Measurements from ENCODE around the gene KRTCAP2.
A peak's percentile ranks its signal among the peaks of the same experiment; 100 is the strongest.
"Not testable (repeated sequence)": the region's sequence is repeated elsewhere in the genome, so short reads cannot be mapped to it uniquely, and the experiment has no call there.

The KRTCAP2 gene

GRCh38 chr1:155172732-155173477 lies at the start of gene KRTCAP2:
TSS of gene KRTCAP2 (minus strand) at chr1:155173304. CDS start at chr1:155173224, 80 bp downstream.
- DNase-seq (ENCODE audit: low spot score): peak; percentile 99

DNA sequence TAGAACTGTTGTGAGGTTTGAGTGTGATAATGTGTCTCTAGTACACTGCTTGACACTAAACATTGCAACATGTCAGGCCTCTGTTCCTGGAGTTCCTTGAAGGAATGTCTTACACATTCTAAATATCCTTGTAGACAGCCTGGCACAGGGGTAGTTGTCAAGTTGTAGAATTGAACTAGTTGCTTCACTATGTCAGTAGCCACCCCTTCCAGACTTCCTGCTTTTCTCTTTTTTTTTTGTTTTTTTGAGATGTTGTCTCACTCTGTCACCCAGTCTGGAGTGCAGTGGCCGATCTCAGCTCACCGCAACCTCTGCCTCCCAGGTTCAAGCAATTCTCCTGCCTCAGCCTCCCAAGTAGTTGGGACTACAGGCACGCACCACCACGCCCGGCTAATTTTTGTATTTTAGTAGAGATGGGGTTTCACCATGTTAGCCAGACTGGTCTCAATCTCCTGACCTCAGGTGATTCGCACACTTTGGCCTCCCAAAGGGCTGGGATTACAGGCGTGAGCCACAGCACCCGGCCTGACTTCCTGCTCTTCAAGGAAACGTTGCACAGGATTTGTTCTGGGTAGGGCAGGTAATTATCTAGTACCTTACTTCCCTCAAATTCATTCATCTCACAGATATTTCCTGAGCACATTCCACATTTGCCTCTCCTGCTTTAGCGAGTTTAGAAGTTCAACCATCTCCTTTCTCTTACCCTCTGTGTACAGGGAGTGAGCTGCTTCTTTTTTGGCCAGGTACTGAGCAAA lies 47.3 kb upstream of the KRTCAP2 start:
- DNase-seq (ENCODE audit: low spot score): not testable (repeated sequence)

DNA sequence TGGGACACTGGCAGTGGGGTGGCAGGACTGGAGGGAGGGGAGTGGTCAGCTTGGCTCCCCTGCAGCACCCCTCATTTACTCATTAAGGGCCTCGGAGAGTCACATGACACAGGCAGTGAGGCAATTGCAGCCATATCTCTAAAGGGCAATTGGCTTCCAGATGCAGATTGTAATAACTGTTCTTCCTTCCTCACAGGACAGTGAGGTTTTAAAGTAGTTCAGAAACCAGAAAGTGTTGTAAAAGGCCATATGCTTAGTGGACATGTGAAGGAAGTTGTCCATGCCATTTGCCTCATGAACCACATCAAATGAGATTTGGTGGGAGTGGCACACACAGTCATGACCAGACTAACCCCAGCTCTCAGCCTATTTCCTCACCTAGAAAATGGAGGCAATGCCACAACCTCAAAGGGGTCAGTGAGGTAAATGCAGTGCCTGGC lies 46.5 kb upstream of the KRTCAP2 start:
- DNase-seq (ENCODE audit: low spot score): peak; percentile 6

DNA sequence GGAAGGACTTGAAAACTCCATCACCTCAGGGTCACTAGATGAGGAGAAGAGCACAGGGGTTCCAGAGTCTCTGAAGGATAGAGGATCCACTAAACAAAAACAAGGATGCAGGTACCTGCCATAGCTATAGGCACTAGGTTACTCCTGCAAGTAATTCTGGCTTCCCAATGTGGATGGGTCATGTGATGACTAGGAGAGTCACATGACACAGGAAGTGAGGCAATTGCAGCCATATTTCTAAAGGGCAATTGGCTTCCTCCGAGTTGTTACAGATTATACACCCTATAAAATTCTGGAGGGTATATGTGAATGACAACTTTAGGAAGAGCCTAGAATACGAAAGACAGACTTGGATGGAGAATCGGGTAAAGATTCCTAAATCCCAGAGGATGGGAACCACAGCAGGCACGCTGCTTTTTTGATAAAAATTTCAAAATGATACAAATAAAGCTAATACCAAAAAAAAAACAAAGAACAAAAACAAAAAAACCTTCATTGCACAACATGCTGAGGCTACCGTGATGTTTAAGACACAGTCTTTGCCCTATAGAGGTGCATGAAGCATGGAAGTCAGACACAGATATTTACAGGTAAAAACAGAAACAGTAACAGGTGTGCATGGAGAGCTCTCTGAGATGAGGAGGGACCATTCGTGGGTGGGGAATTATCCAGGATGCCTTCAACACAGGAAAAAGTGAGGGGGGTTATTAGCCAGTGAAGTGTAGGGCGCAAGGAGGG lies 45.9 kb upstream of the KRTCAP2 start:
- DNase-seq (ENCODE audit: low spot score): peak; percentile 37

- not testable (repeated sequence) for DNase-seq (ENCODE audit: low spot score)
These were observed 41.6 kb upstream of the KRTCAP2 start for GRCh38 chr1:155214702-155215101.

GRCh38 chr1:155212051-155212440 lies 38.9 kb upstream of the KRTCAP2 start:
- DNase-seq (ENCODE audit: low spot score): not testable (repeated sequence)

DNA sequence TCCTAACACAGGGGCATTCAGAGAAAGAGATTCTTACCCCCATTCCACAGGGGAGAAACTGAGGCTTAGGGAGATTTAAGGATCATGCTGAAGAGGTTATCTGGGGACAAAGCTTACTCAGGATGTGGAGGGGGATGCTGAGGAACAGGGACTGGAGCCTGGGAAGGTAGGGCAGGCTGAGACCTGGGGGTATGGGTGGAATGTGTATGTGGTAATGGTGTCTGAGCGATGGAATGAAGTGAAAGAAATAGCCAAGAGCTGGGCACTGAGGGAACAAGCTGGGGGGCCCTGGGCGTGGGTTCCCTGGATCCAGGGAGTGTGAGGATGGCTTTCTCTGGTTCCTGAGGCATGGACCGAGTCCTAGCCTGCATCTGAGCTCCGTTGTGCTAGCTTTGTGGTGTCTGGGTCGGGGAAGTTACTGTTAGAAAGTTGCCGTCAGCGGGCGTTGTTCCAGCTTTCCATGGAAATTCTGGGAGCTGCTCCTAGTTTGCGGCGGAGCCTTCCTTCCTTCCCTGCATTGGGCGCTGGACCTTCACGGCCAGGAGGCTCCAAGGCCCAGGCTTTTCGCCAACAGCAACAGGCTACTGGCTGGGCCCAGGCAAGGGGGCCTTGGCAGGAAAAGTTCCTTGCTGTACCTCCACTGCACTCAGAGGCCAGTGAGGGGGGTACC lies 38.4 kb upstream of the KRTCAP2 start:
- not testable (repeated sequence) for DNase-seq (ENCODE audit: low spot score)

GRCh38 chr1:155210314-155211104 lies 37.4 kb upstream of the KRTCAP2 start:
- DNase-seq (ENCODE audit: low spot score): no peak

GRCh38 chr1:155209312-155209721 lies 36.2 kb upstream of the KRTCAP2 start:
- peak; percentile 1 for DNase-seq (ENCODE audit: low spot score)

GRCh38 chr1:155208541-155209311 lies 35.6 kb upstream of the KRTCAP2 start, which contains the start of gene MTX1:
TSS of gene MTX1 (plus strand) at chr1:155208695. CDS start at chr1:155208805, 110 bp downstream.
- peak; percentile 94 for DNase-seq (ENCODE audit: low spot score)

DNA sequence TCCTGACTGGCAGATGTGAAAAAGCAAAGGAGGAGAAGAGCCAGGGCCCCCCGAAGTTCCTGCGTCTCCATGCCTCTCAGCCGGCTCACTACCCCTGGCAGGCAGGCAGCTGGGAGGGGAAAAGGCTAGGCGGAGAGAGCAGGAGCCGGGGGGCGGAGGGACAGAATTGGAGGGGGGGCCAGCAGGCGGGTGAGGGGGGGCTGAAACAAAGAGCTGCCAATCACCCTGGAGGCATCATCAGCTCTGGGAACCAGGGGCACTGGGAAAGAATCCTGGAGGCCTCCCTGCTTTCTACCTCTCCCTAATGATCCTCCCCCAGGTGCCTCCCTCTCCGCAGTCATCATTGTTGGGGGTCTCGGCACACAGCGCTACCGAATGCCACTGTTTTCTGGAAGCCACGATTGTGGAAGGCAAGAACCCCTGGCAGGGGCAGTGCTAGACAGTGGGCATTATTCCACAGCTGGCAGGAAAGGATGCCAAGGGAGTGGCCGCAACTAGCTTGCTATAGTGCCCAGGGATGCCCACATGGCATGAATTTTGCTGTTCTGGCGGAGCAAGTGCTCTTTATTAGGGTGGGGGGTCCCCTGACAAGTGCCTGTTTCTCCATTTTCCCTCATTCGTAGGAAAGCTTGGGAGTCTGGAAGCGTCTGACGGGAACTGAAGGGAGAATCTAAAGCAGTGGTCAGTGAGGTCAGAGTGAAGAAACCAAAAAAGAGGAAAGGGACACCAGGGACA lies 34.9 kb upstream of the KRTCAP2 start, which contains the start of gene THBS3:
TSS of gene THBS3 (minus strand) at position 92 of the 735 bp plus-strand sequence. CDS start at position 71, 21 bp downstream.
- DNase-seq (ENCODE audit: low spot score): peak; percentile 38

GRCh38 chr1:155206891-155207805 lies 34.0 kb upstream of the KRTCAP2 start:
- DNase-seq (ENCODE audit: low spot score): peak; percentile 75

DNA sequence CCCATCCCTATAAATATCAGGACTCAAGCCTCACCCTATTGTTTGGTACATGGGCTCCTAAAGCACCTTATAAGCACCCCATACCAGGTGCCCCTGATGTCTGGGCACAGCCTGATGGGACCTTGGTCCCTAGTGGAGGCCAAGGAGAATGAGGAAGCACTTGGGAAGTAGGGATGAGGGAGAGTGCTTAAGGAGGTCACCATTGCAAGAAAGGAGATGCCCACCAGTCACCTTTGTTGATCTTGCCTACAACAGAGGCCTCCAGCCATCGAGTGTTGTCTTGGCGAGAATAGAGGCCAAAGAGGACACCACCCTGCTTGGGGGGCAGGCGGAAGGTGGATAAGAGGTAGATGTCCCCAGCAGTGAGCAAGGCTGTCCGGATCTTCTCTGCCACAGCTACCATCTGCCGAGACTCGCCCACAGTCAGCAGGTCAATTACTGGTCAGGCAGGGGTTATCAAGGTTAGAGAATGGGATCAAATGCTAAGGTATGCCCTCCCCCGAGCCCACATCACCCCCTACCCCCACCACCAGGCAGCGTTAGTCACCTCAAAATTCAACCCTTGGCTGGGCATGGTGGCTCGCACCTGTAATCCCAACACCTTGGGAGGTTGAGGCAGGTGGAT lies 33.0 kb upstream of the KRTCAP2 start:
- no peak for DNase-seq (ENCODE audit: low spot score)

DNA sequence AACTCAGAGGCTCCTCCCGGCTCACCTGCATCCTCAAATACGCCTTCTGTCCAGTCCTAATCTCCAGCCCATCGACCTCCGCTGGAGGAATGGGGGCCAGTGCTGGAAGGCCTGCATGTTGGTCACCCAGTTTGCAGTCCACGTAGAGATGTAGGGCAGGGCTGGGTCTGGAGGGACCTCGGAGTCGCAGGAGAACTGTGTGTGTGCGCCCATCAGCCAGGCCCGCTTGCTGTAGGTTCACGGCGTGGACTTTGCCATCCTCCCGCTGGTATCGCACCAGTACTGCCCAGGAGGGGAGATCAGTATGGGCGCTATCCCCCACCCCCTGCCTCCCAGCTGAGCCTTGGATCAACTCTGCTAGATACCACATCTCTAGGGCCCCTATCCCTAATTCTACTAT lies 31.9 kb upstream of the KRTCAP2 start:
- no peak for DNase-seq (ENCODE audit: low spot score)

DNA sequence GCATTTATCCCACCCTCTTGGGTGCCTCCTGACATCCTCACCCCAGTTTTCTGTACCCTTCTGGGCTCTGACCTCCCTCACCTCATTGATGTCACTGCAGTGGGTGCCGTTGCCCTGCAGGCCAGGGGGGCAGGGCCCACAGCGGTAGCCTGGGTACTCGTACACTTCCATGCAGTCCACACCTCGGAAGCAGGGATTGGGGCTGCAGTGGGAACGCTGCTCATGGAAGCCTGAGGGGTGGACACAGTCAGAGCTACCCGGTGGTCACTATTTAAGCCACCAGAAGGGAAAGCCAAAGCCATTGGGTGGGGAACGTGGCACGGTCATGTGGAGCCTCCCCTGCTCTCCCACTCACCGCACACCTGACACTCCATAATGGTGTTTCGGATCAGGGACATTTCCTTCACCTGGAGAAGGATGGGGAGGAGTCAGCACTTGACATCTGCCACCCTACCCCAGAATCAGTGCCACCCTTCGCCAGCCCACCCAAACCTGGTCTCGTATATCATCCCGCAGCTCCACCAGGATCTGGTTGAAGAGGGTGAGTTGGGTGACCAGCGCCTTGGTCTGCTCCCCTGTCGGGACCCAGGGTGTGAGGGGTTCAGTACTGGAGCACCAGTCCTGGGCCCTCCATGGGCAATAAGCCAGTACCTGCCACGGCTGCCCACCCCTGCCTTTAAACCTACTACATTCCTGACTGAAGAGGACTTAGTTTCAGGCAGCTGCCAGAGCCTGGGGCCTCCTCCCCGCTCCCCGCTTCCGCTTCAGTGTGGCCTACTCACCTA lies 29.8 kb upstream of the KRTCAP2 start:
- DNase-seq (ENCODE audit: low spot score): no peak

GRCh38 chr1:155202198-155202597 lies 29.1 kb upstream of the KRTCAP2 start:
- no peak for DNase-seq (ENCODE audit: low spot score)

GRCh38 chr1:155200920-155201319 lies 27.8 kb upstream of the KRTCAP2 start:
- DNase-seq (ENCODE audit: low spot score): peak; percentile 3

All from AG08396 (cell line).